ENCODE measurements around the gene LRRC8E.
A peak's percentile ranks its signal among the peaks of the same experiment; 100 is the strongest.

The LRRC8E gene

DNA sequence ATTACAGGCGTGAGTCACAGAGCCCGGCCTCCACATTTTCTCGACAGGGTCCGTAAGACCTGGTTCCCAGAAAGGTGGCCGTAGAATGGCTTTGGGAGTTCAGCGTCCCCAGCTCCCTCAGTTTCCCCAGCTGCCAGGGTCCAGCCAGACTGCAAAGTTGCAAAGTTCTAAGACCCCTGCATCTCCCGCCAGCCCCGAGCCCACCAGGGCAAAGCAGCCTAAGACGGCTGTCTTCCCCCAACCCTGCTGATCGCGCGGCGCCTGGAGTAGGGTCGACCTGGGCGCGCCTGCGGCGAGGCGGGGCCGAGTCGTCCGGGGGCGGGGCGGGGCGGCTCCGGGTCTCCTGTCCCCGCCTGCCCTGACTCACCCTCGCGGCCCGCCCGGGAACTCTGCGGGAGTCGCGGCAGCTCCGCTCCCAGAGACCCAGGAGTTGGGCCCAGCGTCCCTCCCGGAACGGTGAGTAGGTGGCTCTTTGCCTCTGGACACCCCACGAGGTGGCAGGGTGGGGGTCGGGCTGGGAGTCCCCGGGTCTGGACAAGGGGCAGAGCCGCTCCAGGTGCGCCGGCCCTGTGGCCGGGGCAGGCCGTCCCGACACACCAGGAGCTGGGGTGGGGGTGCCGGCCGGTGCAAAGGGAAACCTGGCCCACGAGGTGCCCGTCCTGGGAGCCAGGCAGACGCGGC is at the start of gene LRRC8E:
TSS of gene LRRC8E (plus strand) at position 366 of the 681 bp plus-strand sequence. CDS start 7,094 bp downstream, outside the sequence.
- DNase-seq = no peak

DNA sequence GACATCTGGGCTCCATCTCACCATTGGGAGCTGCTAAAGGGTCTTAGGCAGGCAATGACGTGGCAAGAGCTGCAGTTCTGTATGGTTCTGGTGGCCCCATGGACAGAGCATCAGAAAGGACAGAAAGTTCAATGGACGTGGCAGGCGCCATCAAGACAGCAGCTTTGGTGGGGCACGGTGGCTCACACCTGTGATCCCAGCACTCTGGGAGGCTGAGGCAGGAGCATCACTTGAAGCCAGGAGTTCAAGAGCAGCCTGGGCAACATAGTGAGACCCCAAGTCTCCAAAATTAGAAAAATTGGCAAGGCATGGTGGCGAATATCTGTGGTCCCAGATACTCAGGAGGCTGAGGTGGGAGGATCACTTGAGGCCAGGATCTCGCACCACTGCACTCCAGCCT is 48.8 kb upstream of the LRRC8E start:
- DNase-seq = no peak

DNA sequence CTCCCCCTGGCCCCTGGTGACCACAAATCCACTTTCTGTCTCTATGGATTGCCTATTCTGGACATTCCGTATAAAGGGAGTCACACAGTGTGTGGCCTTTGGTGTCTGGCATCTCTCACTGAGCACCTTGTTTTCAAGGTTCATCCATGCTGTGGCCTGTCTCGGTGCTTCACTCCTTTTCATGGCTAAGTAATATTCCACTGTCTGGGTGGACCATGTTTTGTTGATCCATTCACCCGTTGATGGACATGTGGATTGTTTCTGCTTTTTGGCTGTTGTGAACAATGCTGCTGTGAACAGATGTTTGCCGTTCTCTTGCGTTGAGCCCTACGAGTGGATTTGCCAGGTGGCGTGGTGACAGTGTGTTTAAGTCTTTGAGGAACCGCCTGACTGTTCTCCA is 47.7 kb upstream of the LRRC8E start:
- no peak for DNase-seq

DNA sequence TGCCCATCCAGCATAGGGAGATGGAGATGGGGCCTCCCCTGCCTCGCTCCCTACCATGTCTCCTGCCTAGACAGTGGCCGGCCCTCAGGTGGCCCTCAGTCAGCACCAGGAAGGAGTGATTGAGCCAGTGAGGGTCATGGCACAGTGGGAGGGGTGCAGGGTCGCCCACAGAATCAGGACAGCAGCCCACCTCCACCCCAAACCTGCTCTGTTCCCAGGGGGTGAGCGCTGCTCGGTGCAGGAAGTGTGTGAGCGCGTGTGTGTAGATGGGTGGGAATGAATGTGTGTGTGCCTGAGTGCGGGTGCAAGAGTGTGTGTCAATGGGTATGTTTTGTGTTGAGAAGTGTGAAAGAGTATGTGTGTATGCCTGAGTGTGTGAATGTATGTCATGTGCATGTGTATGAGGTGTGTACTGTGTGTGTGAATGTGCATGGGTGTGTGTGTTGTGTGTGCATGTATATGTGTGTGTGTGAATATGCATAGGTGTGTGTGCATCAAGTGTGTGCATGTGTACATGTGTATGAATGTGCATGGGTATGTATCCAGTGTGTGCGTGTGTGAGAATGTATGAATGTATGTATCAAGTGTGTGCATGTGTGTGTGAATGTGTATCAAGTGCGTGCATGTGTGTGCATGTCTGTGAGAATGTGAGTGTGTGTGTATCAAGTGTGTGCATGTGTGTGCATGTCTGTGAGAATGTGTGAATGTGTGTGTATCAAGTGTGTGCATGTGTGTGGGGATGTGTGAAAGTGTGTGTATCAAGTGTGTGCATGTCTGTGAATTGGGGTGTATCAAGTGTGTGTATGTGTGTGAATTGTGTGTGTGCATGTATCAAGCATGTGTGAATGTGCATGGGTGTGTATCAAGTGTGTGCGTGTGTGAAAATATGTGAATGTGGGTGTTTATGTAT is 46.3 kb upstream of the LRRC8E start:
- DNase-seq = no peak

- DNase-seq = no peak
Observed at GRCh38 chr19:7842661-7843294, 45.5 kb upstream of the LRRC8E start.

DNA sequence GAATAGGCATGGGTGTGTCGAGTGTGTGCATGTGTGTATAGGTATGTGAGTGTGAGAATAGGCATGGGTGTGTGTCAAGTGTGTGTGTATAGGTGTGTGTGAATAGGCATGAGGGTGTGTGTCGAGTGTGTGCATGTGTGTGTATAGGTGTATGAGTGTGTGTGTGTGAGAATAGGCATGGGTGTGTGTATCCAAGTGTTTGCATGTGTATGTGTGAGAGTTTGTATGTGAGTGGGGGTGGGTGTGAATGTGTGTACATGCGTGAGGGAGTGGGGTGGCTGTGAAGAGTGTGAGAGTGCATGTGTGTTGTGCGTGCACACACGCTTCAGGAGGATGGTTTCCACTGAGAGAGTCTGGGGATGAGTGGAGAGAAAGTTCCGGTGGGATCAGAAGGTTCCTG is 44.8 kb upstream of the LRRC8E start:
- no peak for DNase-seq

DNA sequence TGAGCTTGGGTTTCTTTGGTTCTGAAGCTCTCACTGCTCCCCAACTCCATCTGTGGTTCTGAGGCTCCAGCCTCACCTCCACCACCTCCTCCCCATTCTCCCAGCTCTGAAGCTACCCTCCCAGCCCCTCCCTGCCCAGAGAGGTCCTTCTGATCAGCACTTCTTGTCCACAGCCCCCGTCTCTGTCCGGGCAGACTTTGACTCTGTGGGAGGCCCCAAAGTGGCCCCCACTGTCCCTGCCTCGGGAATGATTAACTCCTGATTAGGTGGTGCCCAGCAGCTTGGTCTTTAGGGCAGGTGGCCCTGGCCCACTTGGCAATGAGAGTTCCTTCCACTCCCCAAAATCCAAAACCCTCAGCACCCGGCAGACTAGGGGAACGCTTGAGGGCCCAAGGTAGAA is 43.9 kb upstream of the LRRC8E start:
- no peak for DNase-seq

DNA sequence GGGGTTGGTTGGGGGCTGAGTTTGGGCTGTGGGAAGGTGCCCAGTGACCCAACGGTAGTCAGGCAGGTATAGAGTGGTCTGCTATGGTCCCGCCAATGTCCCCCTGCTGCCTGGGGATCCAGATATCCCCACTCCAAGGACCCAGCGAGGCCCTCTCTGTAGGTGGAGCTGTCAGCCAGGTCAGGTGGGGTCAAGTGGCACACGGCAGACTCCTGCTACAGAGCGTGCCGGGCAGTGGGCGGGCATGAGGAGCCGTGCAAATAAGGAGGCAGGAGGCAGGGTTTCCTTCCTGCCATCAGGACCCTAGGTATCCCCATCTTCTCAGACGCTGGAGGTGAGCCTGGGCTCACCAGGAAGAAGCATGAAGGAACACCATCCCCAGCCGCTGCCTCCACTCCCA is 43.4 kb upstream of the LRRC8E start:
- no peak for DNase-seq

DNA sequence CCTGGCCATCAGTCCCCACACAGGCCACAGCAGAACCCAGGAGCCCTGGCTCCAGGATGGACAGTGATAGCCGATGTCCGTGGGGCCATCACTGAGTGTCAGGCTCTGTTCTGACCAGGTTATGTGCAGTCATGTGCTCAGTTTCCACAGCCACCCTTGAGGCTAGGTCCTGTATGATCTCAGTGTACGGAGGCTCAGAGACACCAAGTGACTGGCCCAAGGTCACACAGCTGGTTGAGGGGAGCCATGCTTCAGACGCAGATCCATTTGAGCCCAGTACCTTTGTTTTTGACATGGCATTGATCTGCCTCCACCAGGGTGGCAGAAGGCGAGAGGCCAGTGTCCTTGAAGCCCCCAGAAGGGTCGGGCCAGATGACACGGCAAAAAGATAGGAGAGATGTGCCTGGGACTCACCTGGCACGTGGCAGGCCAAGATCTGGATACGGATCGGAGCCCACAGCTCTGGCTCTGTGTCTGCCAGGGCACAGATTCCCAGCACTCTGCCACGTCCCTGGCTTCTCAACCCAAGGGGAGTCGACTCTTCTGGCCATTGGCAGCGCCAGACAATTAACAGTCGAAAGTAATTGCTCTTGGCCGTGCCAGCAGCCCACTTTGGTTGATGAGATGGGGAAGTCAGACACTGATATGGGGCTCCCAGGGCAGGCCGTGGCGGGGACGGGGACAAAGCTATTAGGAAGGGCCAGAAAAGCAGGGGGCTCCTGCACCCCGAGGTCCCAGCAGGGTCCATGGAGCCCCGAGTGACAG is 42.7 kb upstream of the LRRC8E start:
- no peak for DNase-seq

- no peak for DNase-seq
Observed at GRCh38 chr19:7846155-7846646, 42.1 kb upstream of the LRRC8E start.

DNA sequence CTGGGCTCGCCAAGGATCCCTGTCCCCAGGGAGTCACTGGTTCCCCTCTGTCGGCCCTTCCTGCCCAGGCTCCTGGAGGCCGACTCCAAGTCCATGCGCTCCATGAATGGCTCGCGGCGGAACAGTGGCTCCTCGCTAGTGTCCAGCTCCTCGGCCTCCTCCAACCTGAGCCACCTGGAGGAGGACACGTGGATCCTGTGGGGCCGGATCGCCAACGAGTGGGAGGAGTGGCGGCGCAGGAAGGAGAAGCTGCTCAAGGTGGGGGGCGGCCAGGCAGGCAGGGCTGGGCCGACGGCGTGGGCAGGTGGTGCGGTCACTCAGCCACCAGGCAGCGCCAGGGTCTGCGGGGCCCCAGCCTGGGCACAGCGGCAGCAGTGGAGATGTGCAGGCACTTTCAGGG is 40.6 kb upstream of the LRRC8E start:
- DNase-seq = no peak

GRCh38 chr19:7848779-7849457 is 39.4 kb upstream of the LRRC8E start:
- DNase-seq = no peak

DNA sequence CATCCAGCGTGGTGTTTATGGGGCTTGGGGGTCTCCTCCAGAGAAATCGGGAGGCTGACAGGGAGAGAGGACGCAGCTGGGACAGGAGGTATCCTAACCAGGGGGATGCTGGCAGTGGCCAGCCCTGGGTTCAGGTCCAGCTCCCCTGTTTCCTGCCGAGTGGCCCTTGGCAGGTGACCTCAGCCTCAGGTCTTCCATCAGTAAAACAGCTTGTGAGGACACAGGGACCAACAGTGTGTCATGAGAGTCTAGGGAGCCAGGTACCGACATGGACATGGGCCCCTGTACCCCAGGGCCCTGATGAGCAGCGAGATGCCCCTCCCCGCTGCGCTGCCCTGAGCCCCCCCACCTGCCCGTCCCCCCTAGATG is 38.7 kb upstream of the LRRC8E start:
- DNase-seq = no peak

GRCh38 chr19:7850000-7850813 is 38.1 kb upstream of the LRRC8E start:
- DNase-seq = no peak

DNA sequence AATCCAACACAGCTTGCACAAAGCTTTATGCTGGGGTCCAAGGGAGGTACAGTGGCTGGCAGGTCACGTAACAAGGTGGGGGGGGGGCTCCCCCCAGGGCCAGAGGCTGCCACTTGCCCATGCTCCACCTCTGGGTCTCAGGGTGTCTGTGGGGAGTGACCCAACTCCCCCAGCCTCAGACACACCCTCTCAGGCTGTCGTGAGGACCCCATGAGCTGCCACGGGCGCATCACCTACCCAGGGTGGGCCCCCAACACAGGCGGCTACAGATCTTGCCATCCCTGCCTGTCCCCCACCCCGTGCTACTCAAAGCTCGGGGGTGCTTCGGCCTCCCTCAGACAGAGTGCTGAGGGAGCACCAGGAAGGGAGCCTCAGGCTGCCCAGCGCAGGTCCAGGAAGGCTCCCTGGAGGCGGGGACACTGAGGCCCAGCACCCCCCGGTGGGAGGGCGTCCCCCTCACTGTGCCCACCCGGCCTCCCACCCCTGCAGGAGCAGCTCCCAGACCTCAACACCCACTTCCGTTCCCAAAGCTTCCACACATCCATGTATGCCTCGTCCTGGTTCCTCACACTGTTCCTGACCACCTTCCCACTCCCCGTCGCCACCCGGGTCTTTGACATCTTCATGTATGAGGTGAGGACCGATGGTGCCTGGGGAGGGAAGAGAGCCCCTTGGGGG is 37.2 kb upstream of the LRRC8E start:
- no peak for DNase-seq

- DNase-seq = no peak
Observed at GRCh38 chr19:7851623-7852500, 36.4 kb upstream of the LRRC8E start.

GRCh38 chr19:7852851-7853769 is 35.2 kb upstream of the LRRC8E start:
- peak; percentile 64 to 74 for DNase-seq

DNA sequence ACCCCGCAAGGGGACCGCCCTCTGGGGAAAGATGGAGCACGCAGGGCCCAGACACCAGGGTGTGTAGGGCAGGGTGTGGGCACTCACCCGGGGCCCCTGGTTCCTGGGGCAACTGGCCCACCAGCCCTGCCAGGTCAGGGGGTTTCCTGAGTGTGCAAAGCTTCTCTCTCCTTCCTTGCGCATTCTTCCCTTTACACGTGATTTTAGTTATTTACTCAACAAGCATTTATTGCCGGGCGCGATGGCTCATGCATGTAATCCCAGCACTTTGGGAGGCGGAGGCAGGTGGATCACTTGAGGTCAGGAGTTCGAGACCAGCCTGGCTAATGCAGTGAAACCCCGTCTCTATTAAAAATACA is 34.6 kb upstream of the LRRC8E start:
- DNase-seq = no peak

All from CD4-positive, alpha-beta T cell treated with Interferon alpha-2 for 1 hour (primary cell).